SK-N-SH treated with all-trans-retinoic acid at 6 μM for 48 hours (cell line): Measurements from ENCODE around the gene FAM174C.

ENCODE experiments used
- ATAC-seq: fragments of 200-7000 bp; cut with Tn5 transposase; 3 replicates; pipeline ENCODE4 v1.9.1; 2020; ENCODE audit warnings: mild to moderate bottlenecking, moderate library complexity
- ARNTL ChIP-seq: fragments of 450-650 bp; formaldehyde crosslinking; IDR thresholded peaks from 2 replicates; pipeline ENCODE4 v1.5.0; 2020; ENCODE audit warnings: low read depth, mild to moderate bottlenecking, moderate library complexity, borderline replicate concordance
- CREB5 ChIP-seq: fragments of 250-450 bp; sonication (Bioruptor Pico); IDR thresholded peaks from 2 replicates; pipeline ENCODE4 v1.5.1; 2020; ENCODE audit warnings: low read depth, mild to moderate bottlenecking, moderate library complexity
- CSDC2 ChIP-seq: fragments of 250-450 bp; sonication (Bioruptor Pico); IDR thresholded peaks from 2 replicates; pipeline ENCODE4 v1.5.0; 2020; ENCODE audit warnings: mild to moderate bottlenecking, moderate library complexity
- CSRNP3 ChIP-seq: fragments of 250-450 bp; sonication (Bioruptor Pico); IDR thresholded peaks from 2 replicates; pipeline ENCODE4 v1.5.1; 2021; ENCODE audit warnings: mild to moderate bottlenecking, moderate library complexity
- ESRRG ChIP-seq: fragments of 250-450 bp; sonication (Bioruptor Pico); IDR thresholded peaks from 2 replicates; pipeline ENCODE4 v1.6.1; 2021; ENCODE audit warnings: mild to moderate bottlenecking
- GLIS3 ChIP-seq: fragments of 250-450 bp; sonication (Bioruptor Pico); IDR thresholded peaks from 2 replicates; pipeline ENCODE4 v1.5.0; 2020; ENCODE audit warnings: mild to moderate bottlenecking, moderate library complexity
- ISL1 ChIP-seq: fragments of 250-450 bp; sonication (Bioruptor Pico); IDR thresholded peaks from 2 replicates; pipeline ENCODE4 v2.1.2; 2022; ENCODE audit warnings: mild to moderate bottlenecking, moderate library complexity
- OSR1 ChIP-seq: fragments of 250-450 bp; sonication (Bioruptor Pico); IDR thresholded peaks from 2 replicates; pipeline ENCODE4 v1.8.0; 2022; ENCODE audit warnings: moderate library complexity, mild to moderate bottlenecking, inconsistent platforms
- PATZ1 ChIP-seq: fragments of 250-450 bp; sonication (Bioruptor Pico); IDR thresholded peaks from 2 replicates; pipeline ENCODE4 v1.8.0; 2020; ENCODE audit warnings: mild to moderate bottlenecking, moderate library complexity, borderline replicate concordance
- PPARA ChIP-seq: fragments of 250-450 bp; sonication (Bioruptor Pico); IDR thresholded peaks from 2 replicates; pipeline ENCODE4 v1.5.0; 2020; ENCODE audit warnings: mild to moderate bottlenecking, borderline replicate concordance
- RARB ChIP-seq: fragments of 250-450 bp; sonication (Bioruptor Pico); IDR thresholded peaks from 2 replicates; pipeline ENCODE4 v1.8.0; 2021; ENCODE audit warnings: mild to moderate bottlenecking, moderate library complexity
- SNAI2 ChIP-seq: fragments of 250-450 bp; sonication (Bioruptor Pico); IDR thresholded peaks from 2 replicates; pipeline ENCODE4 v1.5.0; 2020; ENCODE audit warnings: mild to moderate bottlenecking, moderate library complexity
- TCF4 ChIP-seq: fragments of 250-450 bp; sonication (Bioruptor Pico); IDR thresholded peaks from 2 replicates; pipeline ENCODE4 v1.8.0; 2021; ENCODE audit warnings: mild to moderate bottlenecking, moderate library complexity, borderline replicate concordance
- TOX ChIP-seq: fragments of 250-450 bp; sonication (Bioruptor Pico); IDR thresholded peaks from 2 replicates; pipeline ENCODE4 v1.8.0; 2021; ENCODE audit warnings: mild to moderate bottlenecking, moderate library complexity, borderline replicate concordance
- ZC3H10 ChIP-seq: fragments of 250-450 bp; sonication (Bioruptor Pico); IDR thresholded peaks from 2 replicates; pipeline ENCODE4 v1.5.1; 2021; ENCODE audit warnings: mild to moderate bottlenecking, moderate library complexity
- ZFP3 ChIP-seq: fragments of 250-450 bp; sonication (Bioruptor Pico); IDR thresholded peaks from 2 replicates; pipeline ENCODE4 v1.5.0; 2020; ENCODE audit warnings: mild to moderate bottlenecking, moderate library complexity
- ZFP30 ChIP-seq: fragments of 450-650 bp; formaldehyde crosslinking; IDR thresholded peaks from 2 replicates; pipeline ENCODE4 v1.5.0; 2022; ENCODE audit warnings: mild to moderate bottlenecking, moderate library complexity
- ZNF565 ChIP-seq: fragments of 450-650 bp; formaldehyde crosslinking; conservative IDR thresholded peaks from 2 replicates; pipeline ENCODE4 v1.5.0; 2020; ENCODE audit warnings: low read depth, mild to moderate bottlenecking, moderate library complexity
- ZNF70 ChIP-seq: fragments of 450-650 bp; formaldehyde crosslinking; IDR thresholded peaks from 2 replicates; pipeline ENCODE4 v1.5.0; 2020; ENCODE audit warnings: mild to moderate bottlenecking, moderate library complexity
- ZNF8 ChIP-seq: fragments of 450-650 bp; formaldehyde crosslinking; IDR thresholded peaks from 2 replicates; pipeline ENCODE4 v1.5.0; 2020; ENCODE audit warnings: mild to moderate bottlenecking, moderate library complexity
- TF ChIP-seq, protein P1 (sequence below): fragments of 250-450 bp; sonication (Bioruptor Pico); IDR thresholded peaks from 2 replicates; pipeline ENCODE4 v1.8.0; 2021; ENCODE audit warnings: low read depth, mild to moderate bottlenecking, moderate library complexity, borderline replicate concordance
- TF ChIP-seq, protein P2 (sequence below): fragments of 250-450 bp; sonication (Bioruptor Pico); IDR thresholded peaks from 2 replicates; pipeline ENCODE4 v1.5.0; 2020; ENCODE audit warnings: mild to moderate bottlenecking, moderate library complexity

Gene FAM174C

DNA sequence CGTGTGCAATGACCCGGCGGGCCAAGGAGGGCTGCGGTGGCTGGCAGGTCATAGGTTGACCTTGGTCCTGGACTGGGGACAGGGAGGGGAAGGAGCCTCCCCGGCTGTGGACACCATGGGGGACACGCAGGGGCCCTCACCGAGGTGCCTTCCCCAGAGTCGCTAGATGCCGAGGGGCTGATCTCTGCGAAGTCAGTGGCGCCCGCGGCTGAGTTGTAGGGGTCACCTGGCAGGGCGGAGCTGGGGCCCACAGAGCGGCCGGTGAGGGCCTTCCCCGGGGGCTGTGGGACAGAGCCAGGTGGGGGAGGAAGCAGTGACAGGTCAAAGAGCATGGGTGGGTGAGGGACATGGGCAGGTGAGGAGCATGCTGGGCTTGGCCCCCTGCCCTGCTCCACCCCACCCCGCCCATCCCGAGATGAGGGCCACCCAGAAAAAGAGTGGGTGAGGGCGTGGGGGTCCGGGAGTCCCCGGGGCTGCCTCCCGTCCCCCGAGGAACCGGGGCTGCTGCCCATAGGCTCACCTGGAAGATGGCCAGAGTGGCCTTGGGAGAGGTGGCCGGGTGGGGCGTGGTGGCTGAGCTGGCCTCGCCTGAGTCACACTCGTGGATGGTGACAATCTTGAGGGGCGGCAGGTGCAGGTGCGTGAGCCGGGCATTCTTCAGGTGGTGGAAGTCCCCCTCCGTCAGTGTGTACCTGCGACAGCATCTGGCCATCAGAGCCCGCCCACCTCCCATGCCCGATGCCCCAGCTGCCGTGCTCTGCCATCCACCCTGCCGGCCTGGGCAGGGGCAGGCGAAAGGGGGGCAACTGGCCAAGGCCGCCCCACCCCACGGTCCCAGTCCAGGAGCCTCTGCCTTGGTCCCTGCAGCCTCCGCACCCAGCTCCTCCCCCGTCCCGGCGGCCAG lies 41.0 kb upstream of the FAM174C start:
- no peak for ATAC-seq
- no peak for TF ChIP-seq PPARA (CRISPR knock-in tag)
- no peak for TF ChIP-seq ZNF8
- TF ChIP-seq, protein P1, sequence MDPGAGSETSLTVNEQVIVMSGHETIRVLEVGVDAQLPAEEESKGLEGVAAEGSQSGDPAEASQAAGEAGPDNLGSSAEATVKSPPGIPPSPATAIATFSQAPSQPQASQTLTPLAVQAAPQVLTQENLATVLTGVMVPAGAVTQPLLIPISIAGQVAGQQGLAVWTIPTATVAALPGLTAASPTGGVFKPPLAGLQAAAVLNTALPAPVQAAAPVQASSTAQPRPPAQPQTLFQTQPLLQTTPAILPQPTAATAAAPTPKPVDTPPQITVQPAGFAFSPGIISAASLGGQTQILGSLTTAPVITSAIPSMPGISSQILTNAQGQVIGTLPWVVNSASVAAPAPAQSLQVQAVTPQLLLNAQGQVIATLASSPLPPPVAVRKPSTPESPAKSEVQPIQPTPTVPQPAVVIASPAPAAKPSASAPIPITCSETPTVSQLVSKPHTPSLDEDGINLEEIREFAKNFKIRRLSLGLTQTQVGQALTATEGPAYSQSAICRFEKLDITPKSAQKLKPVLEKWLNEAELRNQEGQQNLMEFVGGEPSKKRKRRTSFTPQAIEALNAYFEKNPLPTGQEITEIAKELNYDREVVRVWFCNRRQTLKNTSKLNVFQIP = no peak
- TF ChIP-seq ZFP30 (CRISPR knock-in tag) = no peak
- no peak for TF ChIP-seq ISL1 (CRISPR knock-in tag)
- no peak for TF ChIP-seq TOX (CRISPR knock-in tag)
- no peak for TF ChIP-seq ZNF70
- TF ChIP-seq ARNTL = no peak
- TF ChIP-seq PATZ1 (CRISPR knock-in tag) = no peak
- TF ChIP-seq ZC3H10 (CRISPR knock-in tag) = no peak

GRCh38 chr19:1234955-1235380 lies 40.4 kb upstream of the FAM174C start:
- no peak for ATAC-seq
- TF ChIP-seq TCF4 (CRISPR knock-in tag) = no peak
- TF ChIP-seq PPARA (CRISPR knock-in tag) = no peak
- no peak for TF ChIP-seq RARB (CRISPR knock-in tag)
- TF ChIP-seq GLIS3 = no peak
- no peak for TF ChIP-seq PATZ1 (CRISPR knock-in tag)
- no peak for TF ChIP-seq ESRRG (CRISPR knock-in tag)
- TF ChIP-seq CREB5 = no peak
- TF ChIP-seq ZNF565 (CRISPR knock-in tag) = no peak
- TF ChIP-seq, protein P2, sequence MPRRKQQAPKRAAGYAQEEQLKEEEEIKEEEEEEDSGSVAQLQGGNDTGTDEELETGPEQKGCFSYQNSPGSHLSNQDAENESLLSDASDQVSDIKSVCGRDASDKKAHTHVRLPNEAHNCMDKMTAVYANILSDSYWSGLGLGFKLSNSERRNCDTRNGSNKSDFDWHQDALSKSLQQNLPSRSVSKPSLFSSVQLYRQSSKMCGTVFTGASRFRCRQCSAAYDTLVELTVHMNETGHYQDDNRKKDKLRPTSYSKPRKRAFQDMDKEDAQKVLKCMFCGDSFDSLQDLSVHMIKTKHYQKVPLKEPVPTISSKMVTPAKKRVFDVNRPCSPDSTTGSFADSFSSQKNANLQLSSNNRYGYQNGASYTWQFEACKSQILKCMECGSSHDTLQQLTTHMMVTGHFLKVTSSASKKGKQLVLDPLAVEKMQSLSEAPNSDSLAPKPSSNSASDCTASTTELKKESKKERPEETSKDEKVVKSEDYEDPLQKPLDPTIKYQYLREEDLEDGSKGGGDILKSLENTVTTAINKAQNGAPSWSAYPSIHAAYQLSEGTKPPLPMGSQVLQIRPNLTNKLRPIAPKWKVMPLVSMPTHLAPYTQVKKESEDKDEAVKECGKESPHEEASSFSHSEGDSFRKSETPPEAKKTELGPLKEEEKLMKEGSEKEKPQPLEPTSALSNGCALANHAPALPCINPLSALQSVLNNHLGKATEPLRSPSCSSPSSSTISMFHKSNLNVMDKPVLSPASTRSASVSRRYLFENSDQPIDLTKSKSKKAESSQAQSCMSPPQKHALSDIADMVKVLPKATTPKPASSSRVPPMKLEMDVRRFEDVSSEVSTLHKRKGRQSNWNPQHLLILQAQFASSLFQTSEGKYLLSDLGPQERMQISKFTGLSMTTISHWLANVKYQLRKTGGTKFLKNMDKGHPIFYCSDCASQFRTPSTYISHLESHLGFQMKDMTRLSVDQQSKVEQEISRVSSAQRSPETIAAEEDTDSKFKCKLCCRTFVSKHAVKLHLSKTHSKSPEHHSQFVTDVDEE (CRISPR knock-in tag) = no peak
- TF ChIP-seq SNAI2 (CRISPR knock-in tag) = no peak
- TF ChIP-seq ARNTL = no peak
- no peak for TF ChIP-seq ZC3H10 (CRISPR knock-in tag)
- no peak for TF ChIP-seq TOX (CRISPR knock-in tag)
- TF ChIP-seq ISL1 (CRISPR knock-in tag) = no peak
- TF ChIP-seq OSR1 (CRISPR knock-in tag) = no peak
- no peak for TF ChIP-seq CSRNP3 (CRISPR knock-in tag)
- TF ChIP-seq, protein P1 = no peak
- TF ChIP-seq ZFP3 (CRISPR knock-in tag) = no peak
- no peak for TF ChIP-seq CSDC2
- no peak for TF ChIP-seq ZNF70
- TF ChIP-seq, all 23 proteins: peak for 0
